Upper lobe of right lung (tissue), 1 donor: ENCODE data around the gene NCOA7. TPM values are rescaled to one million over a fixed set of nuclear protein-coding genes. Genes with fewer than 3 reads are reported as not detected.
A peak's percentile ranks its signal among the peaks of the same experiment; 100 is the strongest.

Source experiments
- ATAC-seq: fragments of 200-7000 bp; cut with Tn5 transposase; one replicate; pipeline ENCODE4 v1.9.1; 2020; ENCODE audit warnings: mild to moderate bottlenecking, moderate library complexity
- DNase-seq: peaks from one replicate; pipeline ENCODE4 v3.0.0-alpha.2; 2020
- H3K27ac ChIP-seq: fragments of 200-600 bp; one replicate; pipeline ENCODE4 v1.8.0; 2022
- H3K27me3 ChIP-seq: fragments of 200-600 bp; one replicate; pipeline ENCODE4 v1.8.0; 2022; ENCODE audit warnings: mild to moderate bottlenecking
- H3K36me3 ChIP-seq: fragments of 200-600 bp; one replicate; pipeline ENCODE4 v1.8.0; 2022
- H3K4me1 ChIP-seq: fragments of 200-600 bp; one replicate; pipeline ENCODE4 v1.8.0; 2022
- H3K4me3 ChIP-seq: fragments of 200-600 bp; one replicate; pipeline ENCODE4 v1.8.0; 2022; ENCODE audit warnings: mild to moderate bottlenecking
- H3K9me3 ChIP-seq: fragments of 200-600 bp; one replicate; pipeline ENCODE4 v1.8.0; 2022
- CTCF ChIP-seq: fragments of 200-600 bp; IDR thresholded peaks from one replicate; pipeline ENCODE4 v1.8.0; 2022; ENCODE audit warnings: antibody characterized with exemption
- intact Hi-C: fragments of 100-400 bp; cut with DNase I; formaldehyde crosslinking; loops from one replicate; pipeline ENCODE4 v1.11.0; 2022
- total RNA-seq: library from RNA; stranded (reverse); fragmentation: NEBNext Ultra II Directional; extraction: Animal tissue kit (Norgen Biotek cat#: 25700); gene quantifications from one replicate; pipeline ENCODE4 v1.2.1, GENCODE V29; 2021
- donor health status: DM: no; HTN: yes; CAD: no; lungs with severe emphysema.

The NCOA7 gene
- total RNA-seq, 1 donor from 2014 or later = 80.8 TPM

- no peaks in the 10 kb centered on the region for H3K27me3 ChIP-seq
- peaks cover 57% of the 10 kb centered on the region for H3K4me1 ChIP-seq
- no peaks in the 10 kb centered on the region for H3K9me3 ChIP-seq
- H3K36me3 ChIP-seq = no peaks in the 10 kb centered on the region
- ATAC-seq (no peak), DNase-seq (no peak)
- H3K27ac ChIP-seq = no peak overlapping the region
- H3K4me3 ChIP-seq = no peak overlapping the region
- no peak for TF ChIP-seq CTCF
- intact Hi-C loops = loop anchor here (10.0 kb wide), 1 partner anchor 160 kb away; the partner anchor contains the start of gene HINT3
Measured at GRCh38 chr6:125794342-125795137, 3.8 kb downstream of the NCOA7 start.

- ATAC-seq (no peak), DNase-seq (no peak)
- no peak overlapping the region for H3K4me3 ChIP-seq
- H3K9me3 ChIP-seq = no peaks in the 10 kb centered on the region
- intact Hi-C loops = loop anchor here (10.0 kb wide), 1 partner anchor 160 kb away; the partner anchor contains the start of gene HINT3
- H3K27ac ChIP-seq = no peak overlapping the region
- no peak for TF ChIP-seq CTCF
- H3K36me3 ChIP-seq = no peaks in the 10 kb centered on the region
- peaks cover 54% of the 10 kb centered on the region for H3K4me1 ChIP-seq
- no peaks in the 10 kb centered on the region for H3K27me3 ChIP-seq
Measured at GRCh38 chr6:125795301-125795700, 4.5 kb downstream of the NCOA7 start.

- Histone ChIP-seq H3K4me3 (no peak overlapping the region), H3K27ac (peak overlapping the region; percentile 33), H3K27me3 (no peaks in the 10 kb centered on the region), H3K4me1 (peaks cover 49% of the 10 kb centered on the region), H3K36me3 (no peaks in the 10 kb centered on the region), H3K9me3 (no peaks in the 10 kb centered on the region)
- DNase-seq (no peak), ATAC-seq (peak; percentile 59)
- intact Hi-C loops = loop anchor here (10.0 kb wide), 1 partner anchor 157 kb away; the partner anchor contains the start of gene HINT3
- no peak for TF ChIP-seq CTCF
Measured at GRCh38 chr6:125797120-125797885, 6.5 kb downstream of the NCOA7 start.

GRCh38 chr6:125797886-125798444 lies 7.2 kb downstream of the NCOA7 start:
- Histone ChIP-seq H3K27ac (peak overlapping the region; percentile 33), H3K27me3 (no peaks in the 10 kb centered on the region), H3K9me3 (no peaks in the 10 kb centered on the region), H3K36me3 (no peaks in the 10 kb centered on the region), H3K4me3 (no peak overlapping the region), H3K4me1 (peaks cover 49% of the 10 kb centered on the region)
- no peak for DNase-seq
- no peak for TF ChIP-seq CTCF
- intact Hi-C loops = loop anchor here (10.0 kb wide), 1 partner anchor 157 kb away; the partner anchor contains the start of gene HINT3
- peak; percentile 53 for ATAC-seq

- ATAC-seq = peak; percentile 58
- Histone ChIP-seq H3K27ac (peak overlapping the region; percentile 40), H3K36me3 (no peaks in the 10 kb centered on the region), H3K27me3 (no peaks in the 10 kb centered on the region), H3K4me3 (no peak overlapping the region), H3K9me3 (no peaks in the 10 kb centered on the region), H3K4me1 (peaks cover 49% of the 10 kb centered on the region)
- TF ChIP-seq CTCF = no peak
- no peak for DNase-seq
- intact Hi-C loops = loop anchor here (10.0 kb wide), 1 partner anchor 156 kb away; the partner anchor contains the start of gene HINT3
Measured at GRCh38 chr6:125798734-125799508, 8.2 kb downstream of the NCOA7 start.
